ENCODE results near the gene CNNM3. TPM values are rescaled to one million over a fixed set of nuclear protein-coding genes. Genes with fewer than 3 reads are reported as not detected.

CNNM3 gene
- total RNA-seq, 6 experiments from 2014 or later = 11.5 to 37.6 (median 21.6) TPM

DNA sequence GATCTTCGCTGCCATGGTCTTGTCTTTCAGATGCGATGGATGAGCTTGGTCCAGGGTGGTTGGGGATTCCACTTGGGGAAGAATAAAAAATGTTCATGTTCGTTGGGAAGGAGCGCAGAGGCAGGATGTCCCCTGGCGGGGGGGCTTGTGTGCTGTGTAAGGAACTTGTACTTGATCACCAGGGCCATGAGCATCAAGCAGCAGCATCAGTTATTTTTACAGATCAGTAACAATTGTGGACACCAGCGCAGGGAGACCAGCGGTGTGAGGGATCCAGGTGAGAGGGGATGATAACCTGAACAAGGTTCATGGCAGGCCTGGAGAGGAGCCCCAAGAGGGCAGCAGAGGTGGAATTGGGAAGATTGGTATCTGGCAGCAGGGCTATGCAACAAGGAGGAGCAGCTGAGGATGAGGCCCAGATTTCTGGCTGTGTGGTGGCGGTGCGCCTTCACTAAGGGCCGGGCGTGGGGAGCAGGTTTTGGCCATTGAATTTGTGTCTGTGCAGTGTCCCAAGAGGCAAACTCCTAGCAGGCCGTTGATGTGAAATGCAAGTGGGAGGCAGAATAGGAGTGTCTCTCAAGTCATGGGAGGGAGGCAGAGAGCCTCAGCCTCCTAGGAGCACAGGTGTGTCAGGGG, 3.9 kb downstream of the CNNM3 start:
- H3K9me3 ChIP-seq = no peaks in the 10 kb centered on the region
- no peak for DNase-seq
- intact Hi-C loops (cut with DNase I) = loop anchor here (5.0 to 10.0 kb wide), 2 partner anchors 42 to 45 kb away; no protein-coding TSS in a partner anchor
- peak overlapping the region in 2 of 3 donors; percentile 57 to 76 for H3K4me3 ChIP-seq
- no peaks in the 10 kb centered on the region for H3K27me3 ChIP-seq
- 74% methylated on average over 7 of the region's 12 CpGs for WGBS (ENCODE audit: insufficient coverage, low coverage, low lambda C conversion rate, missing lambda C conversion rate)
- ATAC-seq = no peak
- TF ChIP-seq CTCF (IDR thresholded peaks at IDR 0.05) (peak in 2 of 4 donors; percentile 9 to 13), POLR2A (IDR thresholded peaks at IDR 0.05) (no peak)
- peaks cover 0 to 68% (median 25%) of the 10 kb centered on the region in 4 donors for H3K4me1 ChIP-seq
- H3K27ac ChIP-seq = peak overlapping the region in 2 of 3 donors; percentile 11 to 59
- peaks cover 0 to 7% (median 0%) of the 10 kb centered on the region in 4 donors for H3K36me3 ChIP-seq

DNA sequence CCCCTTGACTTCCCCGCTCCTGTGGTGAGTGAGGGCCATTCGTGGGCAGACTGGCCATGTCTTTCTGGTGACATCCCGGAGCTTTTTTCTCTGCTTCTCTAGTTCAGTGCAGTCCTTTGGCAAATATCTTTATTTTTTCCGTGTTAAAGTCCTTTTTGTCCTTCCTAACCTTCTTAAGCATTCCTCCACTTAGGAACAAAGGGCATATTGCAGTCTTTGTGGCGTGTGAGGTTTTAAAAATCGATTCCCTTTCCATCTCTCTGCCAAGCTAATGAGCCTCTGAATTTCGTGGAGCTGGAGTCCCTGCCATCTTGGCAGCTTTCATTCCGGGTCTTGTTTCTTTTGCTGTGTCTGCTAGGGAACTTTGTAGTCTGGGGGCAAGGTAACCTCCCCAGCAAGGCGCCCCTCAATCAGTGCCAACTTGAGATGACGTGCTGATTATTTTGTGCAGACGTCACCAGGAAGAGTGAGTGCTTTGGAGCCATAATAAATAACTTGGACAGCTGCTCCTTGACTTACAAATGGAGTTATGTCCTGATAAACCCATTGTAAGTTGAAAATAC, 5.1 kb downstream of the CNNM3 start:
- Histone ChIP-seq H3K9me3 (no peaks in the 10 kb centered on the region), H3K4me1 (peaks cover 0 to 64% (median 25%) of the 10 kb centered on the region in 4 donors), H3K36me3 (peaks cover 0 to 19% (median 4%) of the 10 kb centered on the region in 4 donors), H3K27ac (peak overlapping the region in 1 of 3 donors; percentile 59), H3K27me3 (no peaks in the 10 kb centered on the region), H3K4me3 (peak overlapping the region in 1 of 3 donors; percentile 76)
- no peak for ATAC-seq
- WGBS (ENCODE audit: insufficient coverage, low coverage, low lambda C conversion rate, missing lambda C conversion rate) = 40% methylated on average over 11 of the region's 11 CpGs
- DNase-seq = no peak
- intact Hi-C loops (cut with DNase I) = no loop called here
- TF ChIP-seq POLR2A (IDR thresholded peaks at IDR 0.05) = no peak

DNA sequence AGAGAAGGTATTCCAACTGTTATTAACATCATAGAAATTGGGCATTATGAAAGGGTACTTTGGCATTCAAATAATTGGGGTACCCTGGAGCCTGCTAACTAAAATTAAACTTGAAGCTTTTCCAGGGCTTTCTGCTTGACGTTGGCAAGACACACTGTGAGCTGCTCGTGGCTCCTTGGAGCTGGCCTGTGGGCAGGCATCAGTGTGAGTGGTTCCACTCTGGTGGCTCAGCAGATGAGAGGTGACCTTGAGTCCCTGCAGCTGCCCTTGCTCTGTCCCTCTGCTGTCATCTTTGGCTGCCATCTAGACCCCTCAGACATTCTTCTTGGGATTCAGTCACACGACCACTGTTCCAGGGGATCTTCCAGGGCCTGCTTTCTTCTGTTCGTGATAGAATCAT, 6.7 kb downstream of the CNNM3 start:
- DNase-seq (no peak), ATAC-seq (no peak)
- intact Hi-C loops (cut with DNase I) = no loop called here
- no peaks in the 10 kb centered on the region for H3K27me3 ChIP-seq
- no peaks in the 10 kb centered on the region for H3K9me3 ChIP-seq
- no peak for TF ChIP-seq CTCF (IDR thresholded peaks at IDR 0.05)
- TF ChIP-seq POLR2A (IDR thresholded peaks at IDR 0.05) = no peak
- H3K27ac ChIP-seq = no peak overlapping the region
- no peak overlapping the region for H3K4me3 ChIP-seq
- WGBS (ENCODE audit: insufficient coverage, low coverage, low lambda C conversion rate, missing lambda C conversion rate) = 50% methylated on average over 2 of the region's 4 CpGs
- H3K36me3 ChIP-seq = peaks cover 0 to 33% (median 9%) of the 10 kb centered on the region in 4 donors
- H3K4me1 ChIP-seq = peaks cover 0 to 60% (median 25%) of the 10 kb centered on the region in 4 donors

DNA sequence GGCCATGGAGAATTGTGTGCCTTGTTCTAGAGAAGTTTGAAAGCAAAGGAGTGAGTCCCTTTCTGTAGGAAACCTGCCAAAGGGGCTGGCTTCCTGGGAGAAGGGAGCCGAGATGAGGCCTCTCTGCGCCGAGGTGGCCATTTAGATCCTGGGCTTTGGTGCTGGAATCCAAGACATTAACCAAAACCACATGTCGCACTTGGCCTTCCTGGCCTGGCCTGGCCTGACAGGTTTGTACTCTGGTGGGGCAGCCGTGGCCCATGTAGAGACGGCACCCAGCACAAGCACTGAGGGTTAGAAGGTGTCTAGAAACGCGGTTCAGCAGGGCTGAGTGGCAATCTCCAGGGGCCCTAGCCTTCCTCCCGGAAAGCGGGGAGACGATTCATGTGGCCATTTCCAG, 7.1 kb downstream of the CNNM3 start:
- Histone ChIP-seq H3K36me3 (peaks cover 0 to 37% (median 11%) of the 10 kb centered on the region in 4 donors), H3K4me1 (peaks cover 0 to 56% (median 23%) of the 10 kb centered on the region in 4 donors), H3K27me3 (no peaks in the 10 kb centered on the region), H3K4me3 (no peak overlapping the region), H3K9me3 (no peaks in the 10 kb centered on the region), H3K27ac (no peak overlapping the region)
- no peak for ATAC-seq
- TF ChIP-seq POLR2A (IDR thresholded peaks at IDR 0.05) (no peak), CTCF (IDR thresholded peaks at IDR 0.05) (no peak)
- 82% methylated on average over 3 of the region's 11 CpGs for WGBS (ENCODE audit: insufficient coverage, low coverage, low lambda C conversion rate, missing lambda C conversion rate)
- no peak for DNase-seq
- intact Hi-C loops (cut with DNase I) = no loop called here
